Amniotic stem cell (primary cell): Measurements from ENCODE around the gene GJB6.
A peak's percentile ranks its signal among the peaks of the same experiment; 100 is the strongest.

Source experiments
- DNase-seq: peaks from one replicate; lab custom pipeline; 2025; lab: John Stamatoyannopoulos, UW

Gene GJB6

GRCh38 chr13:20186771-20187170 lies 45.3 kb downstream of the GJB6 start:
- DNase-seq = no peak

- DNase-seq = no peak
Observed at GRCh38 chr13:20185366-20186056, 46.6 kb downstream of the GJB6 start.

GRCh38 chr13:20182231-20182846 lies 49.8 kb downstream of the GJB6 start:
- peak; percentile 53 for DNase-seq

- DNase-seq = no peak
Observed at GRCh38 chr13:20181188-20181587, 50.9 kb downstream of the GJB6 start.

- no peak for DNase-seq
Observed at GRCh38 chr13:20178156-20178555, 54.0 kb downstream of the GJB6 start.

- no peak for DNase-seq
Observed at GRCh38 chr13:20177049-20177831, 54.9 kb downstream of the GJB6 start.

- DNase-seq = no peak
Observed at GRCh38 chr13:20175907-20176652, 56.0 kb downstream of the GJB6 start.

GRCh38 chr13:20175406-20175794 lies 56.7 kb downstream of the GJB6 start:
- no peak for DNase-seq

- DNase-seq = peak; percentile 90
Observed at GRCh38 chr13:20174656-20175405, 57.3 kb downstream of the GJB6 start.

GRCh38 chr13:20173116-20173746 lies 58.9 kb downstream of the GJB6 start:
- no peak for DNase-seq
